H9 (cell line): Measurements from ENCODE around the gene DPF1. TPM values are rescaled to one million over a fixed set of nuclear protein-coding genes. Genes with fewer than 3 reads are reported as not detected.
"Not testable (repeated sequence)": the region's sequence is repeated elsewhere in the genome, so short reads cannot be mapped to it uniquely, and the experiment has no call there.

ENCODE experiments used
- DNase-seq: peaks from one replicate; pipeline ENCODE4 v3.0.0-alpha.2; 2017
- H2AFZ ChIP-seq: one replicate; pipeline ENCODE4 v1.6.1; 2013; ENCODE audit warnings: mild to moderate bottlenecking, low read length, control low read depth, moderate library complexity
- H2AK5ac ChIP-seq: 2 replicates; pipeline ENCODE4 v1.6.1; 2013; ENCODE audit warnings: low read length, control low read depth, mixed read lengths; ENCODE audit not compliant: insufficient read length
- H2BK120ac ChIP-seq: one replicate; pipeline ENCODE4 v1.6.1; 2013; ENCODE audit warnings: low read depth, mild to moderate bottlenecking, low read length, control low read depth, inconsistent platforms; ENCODE audit not compliant: poor library complexity, severe bottlenecking
- H2BK12ac ChIP-seq: 2 replicates; pipeline ENCODE4 v1.6.1; 2013; ENCODE audit warnings: low read length, control low read depth, mixed read lengths, low read depth; ENCODE audit not compliant: insufficient read length
- H2BK15ac ChIP-seq: 2 replicates; pipeline ENCODE4 v1.6.1; 2013; ENCODE audit warnings: low read depth, low read length, control low read depth
- H2BK20ac ChIP-seq: one replicate; pipeline ENCODE4 v1.6.1; 2013; ENCODE audit warnings: low read depth, mild to moderate bottlenecking, low read length, control low read depth, inconsistent platforms; ENCODE audit not compliant: poor library complexity, severe bottlenecking
- H2BK5ac ChIP-seq: 2 replicates; pipeline ENCODE4 v1.6.1; 2013; ENCODE audit warnings: low read length, control low read depth, mixed read lengths; ENCODE audit not compliant: insufficient read length
- H3K14ac ChIP-seq: 2 replicates; pipeline ENCODE4 v1.6.1; 2013; ENCODE audit warnings: low read length, control low read depth; ENCODE audit not compliant: insufficient read depth
- H3K18ac ChIP-seq: 2 replicates; pipeline ENCODE4 v1.6.1; 2013; ENCODE audit warnings: low read depth, mild to moderate bottlenecking, mixed read lengths, low read length, control low read depth; ENCODE audit not compliant: insufficient read length
- H3K23ac ChIP-seq: 2 replicates; pipeline ENCODE4 v1.6.1; 2013; ENCODE audit warnings: low read length, control low read depth, mixed read lengths, low read depth; ENCODE audit not compliant: insufficient read length
- H3K23me2 ChIP-seq: 2 replicates; pipeline ENCODE4 v1.6.1; 2013; ENCODE audit warnings: low read depth, mild to moderate bottlenecking, mixed read lengths, low read length, control low read depth; ENCODE audit not compliant: insufficient read length, poor library complexity, severe bottlenecking
- H3K27ac ChIP-seq: 2 replicates; pipeline ENCODE4 v1.5.1; 2013; ENCODE audit warnings: low read length, control low read depth, mixed read lengths, low read depth; ENCODE audit not compliant: insufficient read length
- H3K27me3 ChIP-seq: 2 replicates; pipeline ENCODE4 v1.6.1; 2013; ENCODE audit warnings: low read length, control low read depth, inconsistent platforms; ENCODE audit not compliant: insufficient read depth
- H3K4ac ChIP-seq: 2 replicates; pipeline ENCODE4 v1.6.1; 2013; ENCODE audit warnings: low read depth, mild to moderate bottlenecking, control low read depth, inconsistent platforms, low read length, moderate library complexity
- H3K4me1 ChIP-seq: 2 replicates; pipeline ENCODE4 v1.6.1; 2013; ENCODE audit warnings: low read length, control low read depth, inconsistent platforms; ENCODE audit not compliant: insufficient read depth
- H3K4me2 ChIP-seq: 2 replicates; pipeline ENCODE4 v1.6.1; 2013; ENCODE audit warnings: low read length, control low read depth, mixed read lengths; ENCODE audit not compliant: insufficient read length, insufficient read depth
- H3K56ac ChIP-seq: 2 replicates; pipeline ENCODE4 v1.6.1; 2013; ENCODE audit warnings: low read depth, mild to moderate bottlenecking, mixed read lengths, low read length, control low read depth; ENCODE audit not compliant: insufficient read length
- H3K79me1 ChIP-seq: 2 replicates; pipeline ENCODE4 v1.6.1; 2013; ENCODE audit warnings: low read depth, mild to moderate bottlenecking, moderate library complexity, low read length, control low read depth, inconsistent platforms; ENCODE audit not compliant: insufficient read depth, poor library complexity, severe bottlenecking
- H3K79me2 ChIP-seq: 2 replicates; pipeline ENCODE4 v1.6.1; 2013; ENCODE audit warnings: low read length, control low read depth, inconsistent platforms; ENCODE audit not compliant: insufficient read depth
- H3K9ac ChIP-seq: 2 replicates; pipeline ENCODE4 v1.6.1; 2013; ENCODE audit warnings: low read length, control low read depth, mixed read lengths; ENCODE audit not compliant: insufficient read length; ENCODE audit errors: extremely low read depth
- H3K9me3 ChIP-seq: one replicate; pipeline ENCODE4 v1.6.1; 2013; ENCODE audit warnings: low read depth, low read length, inconsistent platforms; ENCODE audit not compliant: control insufficient read depth
- H3T11ph ChIP-seq: one replicate; pipeline ENCODE4 v1.6.1; 2013; ENCODE audit warnings: mild to moderate bottlenecking, low read length, control low read depth, inconsistent platforms
- H4K20me1 ChIP-seq: one replicate; pipeline ENCODE4 v1.6.1; 2013; ENCODE audit not compliant: control insufficient read depth, insufficient read length, insufficient read depth
- H4K5ac ChIP-seq: 2 replicates; pipeline ENCODE4 v1.6.1; 2013; ENCODE audit warnings: low read depth, mild to moderate bottlenecking, mixed read lengths, low read length, control low read depth; ENCODE audit not compliant: insufficient read length
- H4K8ac ChIP-seq: replicated peaks from 2 replicates; pipeline ENCODE4 v1.6.1; 2013; ENCODE audit warnings: low read length, control low read depth, mixed read lengths, low read depth; ENCODE audit not compliant: insufficient read length
- H4K91ac ChIP-seq: 2 replicates; pipeline ENCODE4 v1.6.1; 2013; ENCODE audit warnings: low read depth, mild to moderate bottlenecking, moderate library complexity, mixed read lengths, low read length, control low read depth; ENCODE audit not compliant: insufficient read length
- H3K27ac Mint-ChIP-seq, 3 experiments: 2 replicates in 2 of 3; 3 replicates in 1 of 3; pipeline ENCODE4 v1.8.0; 2020 to 2021; ENCODE audit warnings: mixed read lengths in 3 of 3, mild to moderate bottlenecking in 1 of 3, moderate library complexity in 1 of 3
- H3K27me3 Mint-ChIP-seq: 2 replicates; pipeline ENCODE4 v1.8.0; 2021; ENCODE audit warnings: low read depth, mild to moderate bottlenecking, moderate library complexity, mixed read lengths
- H3K36me3 Mint-ChIP-seq, 3 experiments: 2 replicates in 2 of 3; 3 replicates in 1 of 3; pipeline ENCODE4 v1.8.0; 2020 to 2021; ENCODE audit warnings: low read depth in 3 of 3, mixed read lengths in 3 of 3; ENCODE audit not compliant: insufficient read depth in 1 of 3
- H3K4me1 Mint-ChIP-seq, 2 experiments: 2 replicates each; pipeline ENCODE4 v1.8.0; 2020; ENCODE audit warnings: mixed read lengths in 2 of 2
- H3K4me3 Mint-ChIP-seq, 2 experiments: 2 replicates in 1 of 2; 3 replicates in 1 of 2; pipeline ENCODE4 v1.8.0; 2020 to 2021; ENCODE audit warnings: mild to moderate bottlenecking in 2 of 2, mixed read lengths in 2 of 2, moderate library complexity in 1 of 2
- H3K9me3 Mint-ChIP-seq, 2 experiments: 2 replicates in 1 of 2; 3 replicates in 1 of 2; pipeline ENCODE4 v1.8.0; 2020; ENCODE audit warnings: mild to moderate bottlenecking in 2 of 2, mixed read lengths in 2 of 2, moderate library complexity in 1 of 2
- WGBS: extraction: QIAGEN DNeasy Blood & Tissue Kit; methylation state at CpG from one replicate; pipeline ENCODE4 v1.1.7; 2013; ENCODE audit warnings: missing lambda C conversion rate, low lambda C conversion rate, mixed read lengths; ENCODE audit not compliant: insufficient read length; ENCODE audit errors: extremely low coverage; 5-methylcytosine and 5-hydroxymethylcytosine counted together
- total RNA-seq: library from RNA; stranded (reverse); gene quantifications from 2 replicates; pipeline ENCODE4 v1.2.1, GENCODE V29; 2021
- TF ChIP-seq, protein P1 (sequence below): fragments of 200-600 bp; sonication (generic); conservative IDR thresholded peaks from 3 replicates; pipeline ENCODE4 v1.8.0; 2021; ENCODE audit warnings: antibody characterized with exemption, mild to moderate bottlenecking

DPF1 gene
- total RNA-seq, 1 experiment from 2014 or later: 12.0 TPM

DNA sequence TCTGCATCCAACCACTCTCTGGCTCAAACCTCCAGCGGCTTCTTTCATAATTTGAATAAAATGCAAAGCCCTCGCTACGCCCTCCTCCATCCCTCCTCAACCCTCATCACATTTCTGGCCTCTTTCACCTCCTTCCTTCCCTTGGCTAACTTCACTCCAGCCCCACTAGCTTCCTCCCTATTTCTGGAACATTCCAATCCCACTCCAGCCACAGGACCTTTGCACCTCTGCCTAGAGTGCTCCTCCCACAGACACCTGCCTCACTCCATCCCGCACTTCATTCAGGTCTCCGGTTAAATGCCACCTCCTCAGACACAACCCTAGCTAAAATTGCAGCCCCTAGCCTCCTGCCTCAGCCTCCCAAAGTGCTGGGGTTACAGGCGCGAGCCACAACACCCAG is 7.9 kb upstream of the DPF1 start:
- peaks cover 64% of the 10 kb centered on the region for H3K27me3 Mint-ChIP-seq
- no CpG with 5 or more reads among the region's 7 CpGs for WGBS
- Histone ChIP-seq H2BK5ac (no peak overlapping the region), H4K8ac (no peak overlapping the region), H2BK20ac (no peak overlapping the region), H3K9ac (no peak overlapping the region), H3K79me1 (no peaks in the 10 kb centered on the region), H3K27ac (no peak overlapping the region), H2BK15ac (no peak overlapping the region), H3K18ac (no peak overlapping the region), H3T11ph (no peak overlapping the region), H3K4me2 (no peak overlapping the region), H3K14ac (no peak overlapping the region), H3K27me3 (no peaks in the 10 kb centered on the region; the same call in 1 of the 2 replicates), H2BK12ac (no peak overlapping the region), H2AFZ (no peak overlapping the region), H3K23ac (no peak overlapping the region), H3K56ac (no peak overlapping the region), H2AK5ac (no peak overlapping the region), H4K5ac (no peak overlapping the region), H3K4me1 (0 out of 2 replicates have a peak, but pooled peaks cover 2% of the 10 kb centered on the region), H3K23me2 (peaks cover 6% of the 10 kb centered on the region), H3K4ac (no peak overlapping the region), H2BK120ac (no peak overlapping the region), H4K91ac (no peak overlapping the region), H4K20me1 (peaks cover 2% of the 10 kb centered on the region), H3K9me3 (no peaks in the 10 kb centered on the region), H3K79me2 (no peaks in the 10 kb centered on the region)
- no peak overlapping the region for H3K27ac Mint-ChIP-seq
- peaks cover 15 to 21% of the 10 kb centered on the region in 2 experiments for H3K4me1 Mint-ChIP-seq
- no peak for DNase-seq
- H3K36me3 Mint-ChIP-seq: no peaks in the 10 kb centered on the region
- no peaks in the 10 kb centered on the region; a peak in 1 of 5 replicates for H3K9me3 Mint-ChIP-seq
- peak overlapping the region in 1 of 2 experiments; percentile 11; a peak in 2 of 5 replicates for H3K4me3 Mint-ChIP-seq
- TF ChIP-seq, protein P1, sequence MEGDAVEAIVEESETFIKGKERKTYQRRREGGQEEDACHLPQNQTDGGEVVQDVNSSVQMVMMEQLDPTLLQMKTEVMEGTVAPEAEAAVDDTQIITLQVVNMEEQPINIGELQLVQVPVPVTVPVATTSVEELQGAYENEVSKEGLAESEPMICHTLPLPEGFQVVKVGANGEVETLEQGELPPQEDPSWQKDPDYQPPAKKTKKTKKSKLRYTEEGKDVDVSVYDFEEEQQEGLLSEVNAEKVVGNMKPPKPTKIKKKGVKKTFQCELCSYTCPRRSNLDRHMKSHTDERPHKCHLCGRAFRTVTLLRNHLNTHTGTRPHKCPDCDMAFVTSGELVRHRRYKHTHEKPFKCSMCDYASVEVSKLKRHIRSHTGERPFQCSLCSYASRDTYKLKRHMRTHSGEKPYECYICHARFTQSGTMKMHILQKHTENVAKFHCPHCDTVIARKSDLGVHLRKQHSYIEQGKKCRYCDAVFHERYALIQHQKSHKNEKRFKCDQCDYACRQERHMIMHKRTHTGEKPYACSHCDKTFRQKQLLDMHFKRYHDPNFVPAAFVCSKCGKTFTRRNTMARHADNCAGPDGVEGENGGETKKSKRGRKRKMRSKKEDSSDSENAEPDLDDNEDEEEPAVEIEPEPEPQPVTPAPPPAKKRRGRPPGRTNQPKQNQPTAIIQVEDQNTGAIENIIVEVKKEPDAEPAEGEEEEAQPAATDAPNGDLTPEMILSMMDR: no peak

GRCh38 chr19:38230506-38231133 is 6.6 kb upstream of the DPF1 start:
- H3K79me1 ChIP-seq, H4K5ac ChIP-seq, H2AK5ac ChIP-seq, H4K20me1 ChIP-seq, H2BK15ac ChIP-seq, H3K4me2 ChIP-seq, H3K4ac ChIP-seq, H3K14ac ChIP-seq, H3K9me3 ChIP-seq, H2BK12ac ChIP-seq, H2BK5ac ChIP-seq, H3K36me3 Mint-ChIP-seq, H3K18ac ChIP-seq, H4K8ac ChIP-seq, H3K27ac ChIP-seq, H3K4me3 Mint-ChIP-seq, H3K56ac ChIP-seq, H3K27ac Mint-ChIP-seq, H3K9me3 Mint-ChIP-seq, H3K23me2 ChIP-seq, H3T11ph ChIP-seq, H3K23ac ChIP-seq, H3K79me2 ChIP-seq, H2AFZ ChIP-seq, H3K4me1 ChIP-seq, H3K9ac ChIP-seq, DNase-seq, H2BK120ac ChIP-seq, H2BK20ac ChIP-seq, H4K91ac ChIP-seq, H3K27me3 ChIP-seq: not testable (repeated sequence)
- Mint-ChIP-seq H3K27me3 (peaks cover 59% of the 10 kb centered on the region), H3K4me1 (peaks cover 22 to 33% of the 10 kb centered on the region in 2 experiments)
- WGBS: no CpG with 5 or more reads among the region's 3 CpGs
